Mesenchymal stem cell (in vitro differentiated cells and primary cell): ENCODE measurements around the gene SLC12A1.
"Not testable (repeated sequence)": the region's sequence is repeated elsewhere in the genome, so short reads cannot be mapped to it uniquely, and the experiment has no call there.

Experiments
- DNase-seq: peaks from one replicate; pipeline ENCODE4 v3.0.0-alpha.2; 2013
- H2AFZ ChIP-seq: one replicate; pipeline ENCODE4 v1.6.1; 2013; ENCODE audit warnings: low read depth, mild to moderate bottlenecking, control low read depth, inconsistent platforms, low read length, moderate library complexity
- H2AK5ac ChIP-seq: 2 replicates; pipeline ENCODE4 v1.6.1; 2013; ENCODE audit warnings: low read length, moderate library complexity, mild to moderate bottlenecking, inconsistent platforms; ENCODE audit not compliant: severe bottlenecking
- H2BK120ac ChIP-seq: one replicate; pipeline ENCODE4 v1.6.1; 2013; ENCODE audit warnings: low read depth, mild to moderate bottlenecking, inconsistent platforms, low read length, moderate library complexity
- H2BK12ac ChIP-seq, 2 experiments: one replicate each; pipeline ENCODE4 v1.6.1; 2013; ENCODE audit warnings: inconsistent platforms in 2 of 2, low read length in 2 of 2, mild to moderate bottlenecking in 2 of 2, moderate library complexity in 2 of 2, control low read depth in 1 of 2
- H2BK15ac ChIP-seq: one replicate; pipeline ENCODE4 v1.6.1; 2013; ENCODE audit warnings: mild to moderate bottlenecking, low read depth, inconsistent platforms; ENCODE audit not compliant: poor library complexity, severe bottlenecking
- H2BK5ac ChIP-seq: 2 replicates; pipeline ENCODE4 v1.6.1; 2013; ENCODE audit warnings: low read depth, mild to moderate bottlenecking, low read length, control low read depth, inconsistent platforms; ENCODE audit not compliant: poor library complexity, severe bottlenecking
- H3K14ac ChIP-seq, 2 experiments: one replicate each; pipeline ENCODE4 v1.6.1; 2013; ENCODE audit warnings: inconsistent platforms in 2 of 2, low read length in 2 of 2, control low read depth in 1 of 2, mild to moderate bottlenecking in 1 of 2, moderate library complexity in 1 of 2
- H3K18ac ChIP-seq, 2 experiments: one replicate each; pipeline ENCODE4 v1.6.1; 2013; ENCODE audit warnings: inconsistent platforms in 2 of 2, low read length in 2 of 2, control low read depth in 1 of 2, low read depth in 1 of 2, mild to moderate bottlenecking in 1 of 2
- H3K23ac ChIP-seq, 2 experiments: one replicate each; pipeline ENCODE4 v1.6.1; 2013; ENCODE audit warnings: inconsistent platforms in 2 of 2, low read length in 2 of 2, mild to moderate bottlenecking in 2 of 2, moderate library complexity in 2 of 2, control low read depth in 1 of 2
- H3K27ac ChIP-seq: 2 replicates; pipeline ENCODE4 v1.5.1; 2013; ENCODE audit warnings: mild to moderate bottlenecking, moderate library complexity, low read length, control low read depth, inconsistent platforms; ENCODE audit not compliant: poor library complexity, severe bottlenecking
- H3K27me3 ChIP-seq, 2 experiments: 2 replicates each; pipeline versions ENCODE4 v1.6.1 to v1.7.0; 2013; ENCODE audit warnings: low read length in 2 of 2, mild to moderate bottlenecking in 2 of 2, moderate library complexity in 2 of 2, control low read depth in 1 of 2, inconsistent platforms in 1 of 2; ENCODE audit not compliant: control insufficient read depth in 1 of 2, insufficient read depth in 1 of 2
- H3K36me3 ChIP-seq, 2 experiments: 2 replicates each; pipeline versions ENCODE4 v1.6.1 to v1.7.0; 2013; ENCODE audit warnings: low read length in 2 of 2, control low read depth in 1 of 2, inconsistent platforms in 1 of 2, low read depth in 1 of 2, mild to moderate bottlenecking in 1 of 2; ENCODE audit not compliant: insufficient read depth in 2 of 2, control insufficient read depth in 1 of 2
- H3K4ac ChIP-seq, 2 experiments: one replicate each; pipeline ENCODE4 v1.6.1; 2013; ENCODE audit warnings: inconsistent platforms in 2 of 2, low read length in 2 of 2, mild to moderate bottlenecking in 2 of 2, moderate library complexity in 2 of 2, control low read depth in 1 of 2, low read depth in 1 of 2
- H3K4me1 ChIP-seq: 2 replicates; pipeline ENCODE4 v1.6.1; 2013; ENCODE audit warnings: low read depth, low read length, control low read depth; ENCODE audit not compliant: control insufficient read depth, insufficient read depth
- H3K4me2 ChIP-seq: 2 replicates; pipeline ENCODE4 v1.6.1; 2013; ENCODE audit warnings: low read length, mild to moderate bottlenecking, inconsistent platforms; ENCODE audit not compliant: poor library complexity, severe bottlenecking
- H3K4me3 ChIP-seq, 2 experiments: 2 replicates each; pipeline versions ENCODE4 v1.5.1 to v1.7.0; 2013; ENCODE audit warnings: low read length in 2 of 2, mild to moderate bottlenecking in 2 of 2, control low read depth in 1 of 2, low read depth in 1 of 2; ENCODE audit not compliant: insufficient read depth in 1 of 2
- H3K79me1 ChIP-seq: replicated peaks from 2 replicates; pipeline ENCODE4 v1.6.1; 2013; ENCODE audit warnings: mild to moderate bottlenecking, control low read depth, low read length, inconsistent platforms; ENCODE audit not compliant: poor library complexity, severe bottlenecking
- H3K9ac ChIP-seq: 2 replicates; pipeline ENCODE4 v1.7.0; 2013; ENCODE audit warnings: mild to moderate bottlenecking, low read length, moderate library complexity
- H3K9me3 ChIP-seq: 2 replicates; pipeline ENCODE4 v1.7.0; 2013; ENCODE audit warnings: mild to moderate bottlenecking, low read length; ENCODE audit not compliant: control insufficient read depth
- H4K8ac ChIP-seq: one replicate; pipeline ENCODE4 v1.6.1; 2013; ENCODE audit warnings: inconsistent platforms, mild to moderate bottlenecking, low read length, moderate library complexity
- H4K91ac ChIP-seq: one replicate; pipeline ENCODE4 v1.6.1; 2013; ENCODE audit warnings: mild to moderate bottlenecking, low read length, inconsistent platforms
- WGBS: methylation state at CpG from one replicate; pipeline ENCODE4 v1.1.7; 2013; ENCODE audit warnings: mixed read lengths; 5-methylcytosine and 5-hydroxymethylcytosine counted together

The SLC12A1 gene

GRCh38 chr15:48324949-48325348, 118.8 kb downstream of the SLC12A1 start:
- no peak overlapping the region for H3K4me2 ChIP-seq
- H2BK15ac ChIP-seq = no peak overlapping the region
- no peaks in the 10 kb centered on the region for H3K9me3 ChIP-seq
- no peak overlapping the region for H2AFZ ChIP-seq
- H3K4ac ChIP-seq = no peak overlapping the region
- H3K27me3 ChIP-seq = no peaks in the 10 kb centered on the region
- no peaks in the 10 kb centered on the region for H3K36me3 ChIP-seq
- H3K14ac ChIP-seq = no peak overlapping the region
- H3K79me1 ChIP-seq = peaks cover 2% of the 10 kb centered on the region
- H2BK5ac ChIP-seq = no peak overlapping the region
- H2AK5ac ChIP-seq = no peak overlapping the region
- no peak overlapping the region for H2BK12ac ChIP-seq
- H3K18ac ChIP-seq = no peak overlapping the region
- no peak overlapping the region for H3K23ac ChIP-seq
- no peaks in the 10 kb centered on the region for H3K4me1 ChIP-seq
- no peak overlapping the region for H2BK120ac ChIP-seq
- no peak overlapping the region for H3K9ac ChIP-seq
- no peak for DNase-seq
- no peak overlapping the region for H4K91ac ChIP-seq
- WGBS = 80% methylated on average over 5 of the region's 5 CpGs
- no peak overlapping the region for H4K8ac ChIP-seq
- H3K27ac ChIP-seq = no peak overlapping the region
- no peak overlapping the region for H3K4me3 ChIP-seq

DNA sequence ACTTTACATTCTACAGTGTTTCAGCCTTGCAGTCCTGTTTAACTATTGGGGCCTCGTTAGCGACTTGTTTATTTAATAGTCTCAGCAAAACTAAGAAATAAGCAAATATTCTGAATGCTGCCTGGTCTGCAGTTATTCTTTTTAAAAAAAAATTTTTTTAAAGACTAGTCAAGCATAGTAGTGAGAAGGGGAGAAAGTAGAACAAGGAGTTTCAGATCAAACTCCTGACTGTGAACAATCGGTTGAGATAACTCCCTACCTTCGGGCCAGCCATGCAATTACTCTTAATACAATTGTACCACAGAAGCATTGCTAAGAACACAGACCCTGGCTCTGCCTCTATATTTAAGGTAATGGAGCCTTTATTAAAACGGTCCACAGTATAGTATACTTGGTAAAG, 119.3 kb downstream of the SLC12A1 start:
- Histone ChIP-seq H2BK15ac (no peak overlapping the region), H4K91ac (no peak overlapping the region), H3K18ac (no peak overlapping the region), H3K36me3 (no peaks in the 10 kb centered on the region), H2BK12ac (no peak overlapping the region), H2BK120ac (no peak overlapping the region), H3K9me3 (no peaks in the 10 kb centered on the region), H3K79me1 (peaks cover 2% of the 10 kb centered on the region), H3K4me2 (no peak overlapping the region), H2AFZ (no peak overlapping the region), H4K8ac (no peak overlapping the region), H3K9ac (no peak overlapping the region), H3K27ac (no peak overlapping the region), H3K14ac (no peak overlapping the region), H3K4ac (no peak overlapping the region), H2AK5ac (no peak overlapping the region), H3K4me1 (no peaks in the 10 kb centered on the region), H3K23ac (no peak overlapping the region), H2BK5ac (no peak overlapping the region), H3K4me3 (no peak overlapping the region), H3K27me3 (no peaks in the 10 kb centered on the region)
- DNase-seq = no peak
- 90% methylated on average over 3 of the region's 5 CpGs for WGBS

DNA sequence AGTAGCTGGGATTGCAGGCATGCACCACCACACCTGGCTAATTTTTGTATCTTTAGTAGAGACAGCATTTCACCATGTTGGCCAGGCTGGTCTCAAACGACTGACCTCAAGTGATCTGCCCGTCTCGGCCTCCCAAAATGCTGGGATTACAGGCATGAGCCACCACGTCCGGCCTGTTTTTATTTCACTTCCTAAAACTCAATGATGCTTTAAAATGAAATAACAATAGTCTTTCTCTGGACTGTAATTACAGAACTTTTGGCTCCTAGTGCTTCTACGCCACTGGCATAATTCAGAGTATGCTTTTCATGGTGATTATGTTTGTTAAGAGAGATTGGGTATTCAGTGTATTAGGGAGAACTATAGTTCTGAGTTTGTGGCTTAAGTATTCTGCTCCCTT, 120.1 kb downstream of the SLC12A1 start:
- not testable (repeated sequence) for H2AK5ac ChIP-seq, H4K8ac ChIP-seq, H3K9ac ChIP-seq, H4K91ac ChIP-seq, H3K4me3 ChIP-seq, H3K79me1 ChIP-seq, H2BK120ac ChIP-seq, H3K36me3 ChIP-seq, H2BK15ac ChIP-seq, H3K18ac ChIP-seq, H2BK12ac ChIP-seq, H2AFZ ChIP-seq, H3K14ac ChIP-seq, H3K4me2 ChIP-seq, H3K9me3 ChIP-seq, H3K4me1 ChIP-seq, H3K4ac ChIP-seq, H3K27ac ChIP-seq, H2BK5ac ChIP-seq, H3K27me3 ChIP-seq, DNase-seq
- 92% methylated on average over 4 of the region's 6 CpGs for WGBS
- peak overlapping the region in 1 of 2 experiments; percentile 9 for H3K23ac ChIP-seq

- DNase-seq = peak; percentile 27
- Histone ChIP-seq H3K79me1 (peaks cover 12% of the 10 kb centered on the region), H3K36me3 (peaks cover 0 to 22% of the 10 kb centered on the region in 2 experiments), H2BK12ac (no peak overlapping the region), H3K9me3 (no peaks in the 10 kb centered on the region), H2BK120ac (no peak overlapping the region), H3K18ac (peak overlapping the region in 1 of 2 experiments; percentile 24), H3K27ac (peak overlapping the region; percentile 90), H4K8ac (peak overlapping the region; percentile 27), H2BK5ac (no peak overlapping the region), H3K9ac (peak overlapping the region; percentile 94), H3K27me3 (no peaks in the 10 kb centered on the region), H4K91ac (no peak overlapping the region), H3K4me1 (peaks cover 3% of the 10 kb centered on the region), H3K23ac (no peak overlapping the region), H2AK5ac (no peak overlapping the region), H3K4me2 (peak overlapping the region; percentile 66), H3K4me3 (peak overlapping the region in 1 of 2 experiments; percentile 95), H2BK15ac (no peak overlapping the region), H3K4ac (no peak overlapping the region), H3K14ac (no peak overlapping the region), H2AFZ (no peak overlapping the region)
- 13% methylated on average over 5 of the region's 11 CpGs for WGBS
Measured at GRCh38 chr15:48330105-48330785, 124.1 kb downstream of the SLC12A1 start.
